HEK293 (cell line): ENCODE measurements around the gene ANKRD40.
A peak's percentile ranks its signal among the peaks of the same experiment; 100 is the strongest.

Source experiments
- KLF16 ChIP-seq: fragments of 450-650 bp; formaldehyde crosslinking; IDR thresholded peaks from 2 replicates; pipeline ENCODE4 v1.5.1; 2017; ENCODE audit warnings: missing biosample characterization, missing genetic modification characterization
- MYNN ChIP-seq: fragments of 450-650 bp; formaldehyde crosslinking; IDR thresholded peaks from 2 replicates; pipeline ENCODE4 v1.5.1; 2016; ENCODE audit warnings: missing biosample characterization, missing genetic modification characterization, borderline replicate concordance
- ZBTB17 ChIP-seq: fragments of 450-650 bp; formaldehyde crosslinking; IDR thresholded peaks from 2 replicates; pipeline ENCODE4 v1.5.1; 2016; ENCODE audit warnings: missing biosample characterization, missing genetic modification characterization
- ZBTB20 ChIP-seq: fragments of 450-650 bp; formaldehyde crosslinking; IDR thresholded peaks from 2 replicates; pipeline ENCODE4 v1.5.1; 2016; ENCODE audit warnings: missing biosample characterization, missing genetic modification characterization
- ZBTB8A ChIP-seq: fragments of 450-650 bp; formaldehyde crosslinking; IDR thresholded peaks from 2 replicates; pipeline ENCODE4 v1.5.1; 2016; ENCODE audit warnings: missing biosample characterization, missing genetic modification characterization
- ZEB2 ChIP-seq: fragments of 450-650 bp; formaldehyde crosslinking; IDR thresholded peaks from 2 replicates; pipeline ENCODE4 v1.5.1; 2016; ENCODE audit warnings: missing biosample characterization, missing genetic modification characterization
- ZFP37 ChIP-seq: fragments of 450-650 bp; formaldehyde crosslinking; IDR thresholded peaks from 2 replicates; pipeline ENCODE4 v1.5.1; 2016; ENCODE audit warnings: missing biosample characterization, missing genetic modification characterization
- ZNF133 ChIP-seq: fragments of 450-650 bp; formaldehyde crosslinking; IDR thresholded peaks from 2 replicates; pipeline ENCODE4 v1.5.1; 2016; ENCODE audit warnings: missing biosample characterization, missing genetic modification characterization
- ZNF157 ChIP-seq: fragments of 450-650 bp; formaldehyde crosslinking; IDR thresholded peaks from 2 replicates; pipeline ENCODE4 v1.5.1; 2016; ENCODE audit warnings: missing biosample characterization, missing genetic modification characterization
- ZNF23 ChIP-seq: fragments of 450-650 bp; formaldehyde crosslinking; IDR thresholded peaks from 2 replicates; pipeline ENCODE4 v1.5.1; 2016; ENCODE audit warnings: missing biosample characterization, missing genetic modification characterization, borderline replicate concordance
- ZNF335 ChIP-seq: fragments of 450-650 bp; formaldehyde crosslinking; conservative IDR thresholded peaks from 2 replicates; pipeline ENCODE4 v1.5.1; 2016; ENCODE audit warnings: missing biosample characterization, missing genetic modification characterization
- ZNF366 ChIP-seq: fragments of 450-650 bp; formaldehyde crosslinking; conservative IDR thresholded peaks from 2 replicates; pipeline ENCODE4 v1.5.1; 2016; ENCODE audit warnings: missing biosample characterization, missing genetic modification characterization
- ZNF501 ChIP-seq: fragments of 450-650 bp; formaldehyde crosslinking; IDR thresholded peaks from 2 replicates; pipeline ENCODE4 v1.5.1; 2016; ENCODE audit warnings: missing biosample characterization, missing genetic modification characterization
- ZNF791 ChIP-seq: fragments of 450-650 bp; formaldehyde crosslinking; IDR thresholded peaks from 2 replicates; pipeline ENCODE4 v1.5.1; 2016; ENCODE audit warnings: missing biosample characterization, missing genetic modification characterization
- TF ChIP-seq, protein P1 (sequence below): fragments of 450-650 bp; formaldehyde crosslinking; IDR thresholded peaks from 2 replicates; pipeline ENCODE4 v1.5.1; 2016; ENCODE audit warnings: missing biosample characterization, missing genetic modification characterization
- TF ChIP-seq, protein P2 (sequence below): fragments of 450-650 bp; formaldehyde crosslinking; IDR thresholded peaks from 2 replicates; pipeline ENCODE4 v1.5.1; 2016; ENCODE audit warnings: missing biosample characterization, missing genetic modification characterization
- TF ChIP-seq, protein P3 (sequence below): fragments of 450-650 bp; formaldehyde crosslinking; IDR thresholded peaks from 2 replicates; pipeline ENCODE4 v1.5.1; 2017; ENCODE audit warnings: missing biosample characterization, missing genetic modification characterization
- TF ChIP-seq, protein P4 (sequence below): fragments of 450-650 bp; formaldehyde crosslinking; IDR thresholded peaks from 2 replicates; pipeline ENCODE4 v1.5.1; 2017; ENCODE audit warnings: missing biosample characterization, missing genetic modification characterization
- TF ChIP-seq, protein P5 (sequence below): fragments of 450-650 bp; formaldehyde crosslinking; IDR thresholded peaks from 2 replicates; pipeline ENCODE4 v1.5.1; 2017; ENCODE audit warnings: missing biosample characterization, mild to moderate bottlenecking, missing genetic modification characterization, moderate library complexity
- TF ChIP-seq, protein P6 (sequence below): fragments of 450-650 bp; formaldehyde crosslinking; conservative IDR thresholded peaks from 2 replicates; pipeline ENCODE4 v1.5.1; 2016; ENCODE audit warnings: low read depth, missing biosample characterization, missing genetic modification characterization

The ANKRD40 gene

DNA sequence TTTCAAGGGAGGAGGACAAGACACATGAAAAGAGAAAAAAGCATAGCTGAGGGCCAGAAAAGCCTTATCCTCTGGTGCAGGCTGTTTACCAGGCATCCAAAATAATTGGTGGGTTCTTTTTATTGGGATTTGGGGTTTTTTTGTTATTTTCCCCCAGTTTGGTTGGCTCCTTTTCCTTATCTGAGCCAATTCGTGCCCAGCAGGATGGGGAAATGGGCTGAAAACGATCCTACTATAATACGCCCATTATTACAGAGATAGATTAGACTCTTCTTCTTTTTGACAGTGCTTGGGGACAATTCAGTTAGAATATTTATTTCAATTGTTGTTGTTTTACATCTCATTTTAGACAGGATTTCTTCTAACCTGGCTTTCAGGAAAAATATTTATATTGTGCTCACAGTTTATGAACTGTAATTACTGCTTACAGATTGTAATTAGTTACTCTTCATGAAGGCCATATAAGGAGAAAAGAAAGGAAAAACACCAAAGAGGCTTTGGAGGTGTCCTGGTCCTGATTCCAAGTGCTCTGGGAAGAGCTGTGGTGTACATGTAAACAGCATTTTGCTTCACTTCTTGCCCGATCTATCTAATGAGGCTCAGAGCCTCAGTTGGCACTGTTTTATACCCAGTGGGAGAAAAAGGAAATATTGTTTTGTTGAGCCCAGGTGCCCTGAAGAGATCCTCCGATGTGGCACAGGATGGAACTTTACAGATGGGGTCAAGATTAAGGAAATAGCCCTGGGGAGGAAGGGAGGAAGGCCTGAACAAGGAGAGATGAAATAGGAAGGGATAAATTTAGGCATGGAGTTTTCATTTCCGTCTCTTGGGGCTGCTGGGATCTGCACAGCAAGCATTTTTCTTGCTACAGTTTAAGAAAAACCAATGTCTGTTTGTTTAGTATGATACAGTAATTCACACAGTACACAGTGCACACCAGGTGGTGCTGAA lies 611 bp upstream of the ANKRD40 start (continued):
- TF ChIP-seq, protein P1, sequence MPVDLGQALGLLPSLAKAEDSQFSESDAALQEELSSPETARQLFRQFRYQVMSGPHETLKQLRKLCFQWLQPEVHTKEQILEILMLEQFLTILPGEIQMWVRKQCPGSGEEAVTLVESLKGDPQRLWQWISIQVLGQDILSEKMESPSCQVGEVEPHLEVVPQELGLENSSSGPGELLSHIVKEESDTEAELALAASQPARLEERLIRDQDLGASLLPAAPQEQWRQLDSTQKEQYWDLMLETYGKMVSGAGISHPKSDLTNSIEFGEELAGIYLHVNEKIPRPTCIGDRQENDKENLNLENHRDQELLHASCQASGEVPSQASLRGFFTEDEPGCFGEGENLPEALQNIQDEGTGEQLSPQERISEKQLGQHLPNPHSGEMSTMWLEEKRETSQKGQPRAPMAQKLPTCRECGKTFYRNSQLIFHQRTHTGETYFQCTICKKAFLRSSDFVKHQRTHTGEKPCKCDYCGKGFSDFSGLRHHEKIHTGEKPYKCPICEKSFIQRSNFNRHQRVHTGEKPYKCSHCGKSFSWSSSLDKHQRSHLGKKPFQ (tag by site-specific recombination), result 0 out of 2 replicates have a peak, but pooled peaks have one; percentile 36
- TF ChIP-seq ZBTB17 (tag by site-specific recombination) (no peak; the same call in 1 of the 2 replicates), KLF16 (tag by site-specific recombination) (0 out of 2 replicates have a peak, but pooled peaks have one; percentile 58), ZNF791 (tag by site-specific recombination) (no peak), ZNF366 (tag by site-specific recombination) (peak; percentile 86), ZEB2 (tag by site-specific recombination) (0 out of 2 replicates have a peak, but pooled peaks have one; percentile 9), ZNF157 (tag by site-specific recombination) (no peak), MYNN (no peak), ZNF501 (tag by site-specific recombination) (peak; percentile 63; the same call in 1 of the 2 replicates), ZNF133 (no peak), ZNF23 (tag by site-specific recombination) (no peak), ZNF335 (peak; percentile 27), ZBTB20 (tag by site-specific recombination) (0 out of 2 replicates have a peak, but pooled peaks have one; percentile 30), ZFP37 (tag by site-specific recombination) (0 out of 2 replicates have a peak, but pooled peaks have one; percentile 29), ZBTB8A (tag by site-specific recombination) (peak; percentile 95)
- TF ChIP-seq, protein P2, sequence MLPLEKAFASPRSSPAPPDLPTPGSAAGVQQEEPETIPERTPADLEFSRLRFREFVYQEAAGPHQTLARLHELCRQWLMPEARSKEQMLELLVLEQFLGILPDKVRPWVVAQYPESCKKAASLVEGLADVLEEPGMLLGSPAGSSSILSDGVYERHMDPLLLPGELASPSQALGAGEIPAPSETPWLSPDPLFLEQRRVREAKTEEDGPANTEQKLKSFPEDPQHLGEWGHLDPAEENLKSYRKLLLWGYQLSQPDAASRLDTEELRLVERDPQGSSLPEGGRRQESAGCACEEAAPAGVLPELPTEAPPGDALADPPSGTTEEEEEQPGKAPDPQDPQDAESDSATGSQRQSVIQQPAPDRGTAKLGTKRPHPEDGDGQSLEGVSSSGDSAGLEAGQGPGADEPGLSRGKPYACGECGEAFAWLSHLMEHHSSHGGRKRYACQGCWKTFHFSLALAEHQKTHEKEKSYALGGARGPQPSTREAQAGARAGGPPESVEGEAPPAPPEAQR (tag by site-specific recombination), result no peak
- TF ChIP-seq, protein P3, sequence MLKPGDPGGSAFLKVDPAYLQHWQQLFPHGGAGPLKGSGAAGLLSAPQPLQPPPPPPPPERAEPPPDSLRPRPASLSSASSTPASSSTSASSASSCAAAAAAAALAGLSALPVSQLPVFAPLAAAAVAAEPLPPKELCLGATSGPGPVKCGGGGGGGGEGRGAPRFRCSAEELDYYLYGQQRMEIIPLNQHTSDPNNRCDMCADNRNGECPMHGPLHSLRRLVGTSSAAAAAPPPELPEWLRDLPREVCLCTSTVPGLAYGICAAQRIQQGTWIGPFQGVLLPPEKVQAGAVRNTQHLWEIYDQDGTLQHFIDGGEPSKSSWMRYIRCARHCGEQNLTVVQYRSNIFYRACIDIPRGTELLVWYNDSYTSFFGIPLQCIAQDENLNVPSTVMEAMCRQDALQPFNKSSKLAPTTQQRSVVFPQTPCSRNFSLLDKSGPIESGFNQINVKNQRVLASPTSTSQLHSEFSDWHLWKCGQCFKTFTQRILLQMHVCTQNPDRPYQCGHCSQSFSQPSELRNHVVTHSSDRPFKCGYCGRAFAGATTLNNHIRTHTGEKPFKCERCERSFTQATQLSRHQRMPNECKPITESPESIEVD (tag by site-specific recombination), result peak; percentile 89
- TF ChIP-seq, protein P4, sequence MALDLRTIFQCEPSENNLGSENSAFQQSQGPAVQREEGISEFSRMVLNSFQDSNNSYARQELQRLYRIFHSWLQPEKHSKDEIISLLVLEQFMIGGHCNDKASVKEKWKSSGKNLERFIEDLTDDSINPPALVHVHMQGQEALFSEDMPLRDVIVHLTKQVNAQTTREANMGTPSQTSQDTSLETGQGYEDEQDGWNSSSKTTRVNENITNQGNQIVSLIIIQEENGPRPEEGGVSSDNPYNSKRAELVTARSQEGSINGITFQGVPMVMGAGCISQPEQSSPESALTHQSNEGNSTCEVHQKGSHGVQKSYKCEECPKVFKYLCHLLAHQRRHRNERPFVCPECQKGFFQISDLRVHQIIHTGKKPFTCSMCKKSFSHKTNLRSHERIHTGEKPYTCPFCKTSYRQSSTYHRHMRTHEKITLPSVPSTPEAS (tag by site-specific recombination), result no peak; the same call in 1 of the 2 replicates
- TF ChIP-seq, protein P5, sequence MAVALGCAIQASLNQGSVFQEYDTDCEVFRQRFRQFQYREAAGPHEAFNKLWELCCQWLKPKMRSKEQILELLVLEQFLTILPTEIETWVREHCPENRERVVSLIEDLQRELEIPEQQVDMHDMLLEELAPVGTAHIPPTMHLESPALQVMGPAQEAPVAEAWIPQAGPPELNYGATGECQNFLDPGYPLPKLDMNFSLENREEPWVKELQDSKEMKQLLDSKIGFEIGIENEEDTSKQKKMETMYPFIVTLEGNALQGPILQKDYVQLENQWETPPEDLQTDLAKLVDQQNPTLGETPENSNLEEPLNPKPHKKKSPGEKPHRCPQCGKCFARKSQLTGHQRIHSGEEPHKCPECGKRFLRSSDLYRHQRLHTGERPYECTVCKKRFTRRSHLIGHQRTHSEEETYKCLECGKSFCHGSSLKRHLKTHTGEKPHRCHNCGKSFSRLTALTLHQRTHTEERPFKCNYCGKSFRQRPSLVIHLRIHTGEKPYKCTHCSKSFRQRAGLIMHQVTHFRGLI, result peak; percentile 54; the same call in 1 of the 2 replicates
- TF ChIP-seq, protein P6, sequence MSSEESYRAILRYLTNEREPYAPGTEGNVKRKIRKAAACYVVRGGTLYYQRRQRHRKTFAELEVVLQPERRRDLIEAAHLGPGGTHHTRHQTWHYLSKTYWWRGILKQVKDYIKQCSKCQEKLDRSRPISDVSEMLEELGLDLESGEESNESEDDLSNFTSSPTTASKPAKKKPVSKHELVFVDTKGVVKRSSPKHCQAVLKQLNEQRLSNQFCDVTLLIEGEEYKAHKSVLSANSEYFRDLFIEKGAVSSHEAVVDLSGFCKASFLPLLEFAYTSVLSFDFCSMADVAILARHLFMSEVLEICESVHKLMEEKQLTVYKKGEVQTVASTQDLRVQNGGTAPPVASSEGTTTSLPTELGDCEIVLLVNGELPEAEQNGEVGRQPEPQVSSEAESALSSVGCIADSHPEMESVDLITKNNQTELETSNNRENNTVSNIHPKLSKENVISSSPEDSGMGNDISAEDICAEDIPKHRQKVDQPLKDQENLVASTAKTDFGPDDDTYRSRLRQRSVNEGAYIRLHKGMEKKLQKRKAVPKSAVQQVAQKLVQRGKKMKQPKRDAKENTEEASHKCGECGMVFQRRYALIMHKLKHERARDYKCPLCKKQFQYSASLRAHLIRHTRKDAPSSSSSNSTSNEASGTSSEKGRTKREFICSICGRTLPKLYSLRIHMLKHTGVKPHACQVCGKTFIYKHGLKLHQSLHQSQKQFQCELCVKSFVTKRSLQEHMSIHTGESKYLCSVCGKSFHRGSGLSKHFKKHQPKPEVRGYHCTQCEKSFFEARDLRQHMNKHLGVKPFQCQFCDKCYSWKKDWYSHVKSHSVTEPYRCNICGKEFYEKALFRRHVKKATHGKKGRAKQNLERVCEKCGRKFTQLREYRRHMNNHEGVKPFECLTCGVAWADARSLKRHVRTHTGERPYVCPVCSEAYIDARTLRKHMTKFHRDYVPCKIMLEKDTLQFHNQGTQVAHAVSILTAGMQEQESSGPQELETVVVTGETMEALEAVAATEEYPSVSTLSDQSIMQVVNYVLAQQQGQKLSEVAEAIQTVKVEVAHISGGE, result peak; percentile 44; the same call in 1 of the 2 replicates
